ENCODE data around the gene PDK2. TPM values are rescaled to one million over a fixed set of nuclear protein-coding genes. Genes with fewer than 3 reads are reported as not detected.

The PDK2 gene
- total RNA-seq, 1 donor, result 10.1 TPM

- no peaks in the 10 kb centered on the region for H3K27me3 ChIP-seq (ENCODE audit: insufficient read depth, low read length)
- H3K9me3 ChIP-seq (ENCODE audit: low read depth, low read length), result no peaks in the 10 kb centered on the region
- H3K4me3 ChIP-seq (ENCODE audit: low read length), result no peak overlapping the region
- peaks cover 19% of the 10 kb centered on the region for H3K4me1 ChIP-seq (ENCODE audit: insufficient read depth, low read length)
Measured at GRCh38 chr17:50097926-50098325, 2.8 kb downstream of the PDK2 start.

GRCh38 chr17:50098583-50098982 lies 3.4 kb downstream of the PDK2 start:
- Histone ChIP-seq H3K27me3 (ENCODE audit: insufficient read depth, low read length) (no peaks in the 10 kb centered on the region), H3K9me3 (ENCODE audit: low read depth, low read length) (no peaks in the 10 kb centered on the region), H3K4me1 (ENCODE audit: insufficient read depth, low read length) (peaks cover 19% of the 10 kb centered on the region), H3K4me3 (ENCODE audit: low read length) (no peak overlapping the region)

GRCh38 chr17:50099003-50099402 lies 3.9 kb downstream of the PDK2 start:
- no peaks in the 10 kb centered on the region for H3K9me3 ChIP-seq (ENCODE audit: low read depth, low read length)
- no peaks in the 10 kb centered on the region for H3K27me3 ChIP-seq (ENCODE audit: insufficient read depth, low read length)
- H3K4me3 ChIP-seq (ENCODE audit: low read length), result no peak overlapping the region
- H3K4me1 ChIP-seq (ENCODE audit: insufficient read depth, low read length), result peaks cover 19% of the 10 kb centered on the region

GRCh38 chr17:50100480-50100883 lies 5.3 kb downstream of the PDK2 start:
- Histone ChIP-seq H3K27me3 (ENCODE audit: insufficient read depth, low read length) (no peaks in the 10 kb centered on the region), H3K4me3 (ENCODE audit: low read length) (no peak overlapping the region), H3K4me1 (ENCODE audit: insufficient read depth, low read length) (peaks cover 16% of the 10 kb centered on the region), H3K9me3 (ENCODE audit: low read depth, low read length) (no peaks in the 10 kb centered on the region)

- Histone ChIP-seq H3K9me3 (ENCODE audit: low read depth, low read length) (no peaks in the 10 kb centered on the region), H3K4me1 (ENCODE audit: insufficient read depth, low read length) (peaks cover 11% of the 10 kb centered on the region), H3K27me3 (ENCODE audit: insufficient read depth, low read length) (no peaks in the 10 kb centered on the region), H3K4me3 (ENCODE audit: low read length) (no peak overlapping the region)
Measured at GRCh38 chr17:50100921-50101345, 5.8 kb downstream of the PDK2 start.

- Histone ChIP-seq H3K4me3 (ENCODE audit: low read length) (no peak overlapping the region), H3K9me3 (ENCODE audit: low read depth, low read length) (no peaks in the 10 kb centered on the region), H3K27me3 (ENCODE audit: insufficient read depth, low read length) (no peaks in the 10 kb centered on the region), H3K4me1 (ENCODE audit: insufficient read depth, low read length) (peaks cover 5% of the 10 kb centered on the region)
Measured at GRCh38 chr17:50101346-50102163, 6.4 kb downstream of the PDK2 start.

- no peaks in the 10 kb centered on the region for H3K4me1 ChIP-seq (ENCODE audit: insufficient read depth, low read length)
Measured at GRCh38 chr17:50102164-50102991, 7.2 kb downstream of the PDK2 start.

GRCh38 chr17:50103252-50103651 lies 8.1 kb downstream of the PDK2 start:
- Histone ChIP-seq H3K4me3 (ENCODE audit: low read length) (no peak overlapping the region), H3K9me3 (ENCODE audit: low read depth, low read length) (no peaks in the 10 kb centered on the region), H3K4me1 (ENCODE audit: insufficient read depth, low read length) (no peaks in the 10 kb centered on the region), H3K27me3 (ENCODE audit: insufficient read depth, low read length) (no peaks in the 10 kb centered on the region)

More at GRCh38 chr17:50102164-50102991, 7.2 kb downstream of the PDK2 start:
- no peaks in the 10 kb centered on the region for H3K9me3 ChIP-seq (ENCODE audit: low read depth, low read length)
- H3K27me3 ChIP-seq (ENCODE audit: insufficient read depth, low read length), result no peaks in the 10 kb centered on the region
- H3K4me3 ChIP-seq (ENCODE audit: low read length), result no peak overlapping the region

- no peaks in the 10 kb centered on the region for H3K4me1 ChIP-seq (ENCODE audit: insufficient read depth, low read length)
- H3K9me3 ChIP-seq (ENCODE audit: low read depth, low read length), result no peaks in the 10 kb centered on the region
- no peak overlapping the region for H3K4me3 ChIP-seq (ENCODE audit: low read length)
- no peaks in the 10 kb centered on the region for H3K27me3 ChIP-seq (ENCODE audit: insufficient read depth, low read length)
Measured at GRCh38 chr17:50103941-50104340, 8.8 kb downstream of the PDK2 start.

GRCh38 chr17:50105811-50106210 lies 10.7 kb downstream of the PDK2 start:
- Histone ChIP-seq H3K4me1 (ENCODE audit: insufficient read depth, low read length) (no peaks in the 10 kb centered on the region), H3K9me3 (ENCODE audit: low read depth, low read length) (no peaks in the 10 kb centered on the region), H3K4me3 (ENCODE audit: low read length) (no peak overlapping the region), H3K27me3 (ENCODE audit: insufficient read depth, low read length) (no peaks in the 10 kb centered on the region)

GRCh38 chr17:50106393-50107131 lies 11.4 kb downstream of the PDK2 start:
- no peak overlapping the region for H3K4me3 ChIP-seq (ENCODE audit: low read length)
- H3K9me3 ChIP-seq (ENCODE audit: low read depth, low read length), result no peaks in the 10 kb centered on the region

GRCh38 chr17:50107790-50108414 lies 12.8 kb downstream of the PDK2 start:
- Histone ChIP-seq H3K27me3 (ENCODE audit: insufficient read depth, low read length) (no peaks in the 10 kb centered on the region), H3K4me1 (ENCODE audit: insufficient read depth, low read length) (no peaks in the 10 kb centered on the region), H3K9me3 (ENCODE audit: low read depth, low read length) (no peaks in the 10 kb centered on the region)

More at GRCh38 chr17:50106393-50107131, 11.4 kb downstream of the PDK2 start:
- Histone ChIP-seq H3K4me1 (ENCODE audit: insufficient read depth, low read length) (no peaks in the 10 kb centered on the region), H3K27me3 (ENCODE audit: insufficient read depth, low read length) (no peaks in the 10 kb centered on the region)

GRCh38 chr17:50108556-50108955 lies 13.4 kb downstream of the PDK2 start:
- Histone ChIP-seq H3K9me3 (ENCODE audit: low read depth, low read length) (no peaks in the 10 kb centered on the region), H3K4me3 (ENCODE audit: low read length) (no peak overlapping the region), H3K27me3 (ENCODE audit: insufficient read depth, low read length) (no peaks in the 10 kb centered on the region), H3K4me1 (ENCODE audit: insufficient read depth, low read length) (no peaks in the 10 kb centered on the region)

More at GRCh38 chr17:50107790-50108414, 12.8 kb downstream of the PDK2 start:
- no peak overlapping the region for H3K4me3 ChIP-seq (ENCODE audit: low read length)

- no peaks in the 10 kb centered on the region for H3K27me3 ChIP-seq (ENCODE audit: insufficient read depth, low read length)
- no peak overlapping the region for H3K4me3 ChIP-seq (ENCODE audit: low read length)
- H3K4me1 ChIP-seq (ENCODE audit: insufficient read depth, low read length), result no peaks in the 10 kb centered on the region
- no peaks in the 10 kb centered on the region for H3K9me3 ChIP-seq (ENCODE audit: low read depth, low read length)
Measured at GRCh38 chr17:50109207-50109606, 14.1 kb downstream of the PDK2 start.

All from mononuclear cell (primary cell).